CD4-positive, alpha-beta T cell treated with Interferon gamma for 1 hour (primary cell): ENCODE measurements around the gene SPATA6.
"Not testable (repeated sequence)": the region's sequence is repeated elsewhere in the genome, so short reads cannot be mapped to it uniquely, and the experiment has no call there.

Source experiments
- DNase-seq: peaks from one replicate; pipeline ENCODE4 v3.0.0-alpha.2; 2020

Gene SPATA6

DNA sequence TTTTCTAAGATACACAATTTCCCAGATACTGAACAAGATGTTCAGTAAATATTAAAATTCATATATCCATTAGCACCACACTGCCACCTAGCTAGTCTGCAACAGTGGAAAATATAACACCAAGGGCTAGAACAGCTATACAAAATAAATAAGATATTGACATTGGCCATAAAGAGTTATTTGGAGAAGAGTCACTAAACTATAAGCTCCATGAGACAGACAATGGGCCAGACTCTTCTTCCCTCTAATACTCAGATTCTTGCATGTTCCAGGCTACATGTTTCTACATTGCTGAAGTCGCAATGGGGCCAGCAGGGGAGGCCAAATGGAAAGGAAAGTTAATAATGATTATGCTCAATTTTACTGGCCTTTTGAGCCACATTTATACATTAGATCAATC lies 21.5 kb downstream of the SPATA6 start:
- no peak for DNase-seq

DNA sequence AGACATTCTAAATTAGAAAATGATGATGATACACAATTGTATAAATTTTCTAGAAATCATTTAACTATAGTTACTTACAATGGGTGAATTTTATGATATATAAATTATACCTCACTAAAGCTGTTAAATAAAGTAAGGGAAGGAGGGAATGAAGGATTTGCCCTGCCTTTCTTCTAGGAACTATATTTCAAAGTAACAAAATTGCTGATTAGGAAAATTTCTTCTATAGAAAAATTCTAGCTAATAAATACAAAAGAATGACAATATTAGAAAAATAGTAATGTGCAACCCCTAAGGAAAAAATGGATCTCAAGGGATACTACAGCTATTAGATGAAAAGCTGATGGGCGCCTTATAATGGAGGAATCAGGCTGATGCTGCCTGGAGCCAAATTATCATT lies 23.1 kb downstream of the SPATA6 start:
- DNase-seq: no peak

DNA sequence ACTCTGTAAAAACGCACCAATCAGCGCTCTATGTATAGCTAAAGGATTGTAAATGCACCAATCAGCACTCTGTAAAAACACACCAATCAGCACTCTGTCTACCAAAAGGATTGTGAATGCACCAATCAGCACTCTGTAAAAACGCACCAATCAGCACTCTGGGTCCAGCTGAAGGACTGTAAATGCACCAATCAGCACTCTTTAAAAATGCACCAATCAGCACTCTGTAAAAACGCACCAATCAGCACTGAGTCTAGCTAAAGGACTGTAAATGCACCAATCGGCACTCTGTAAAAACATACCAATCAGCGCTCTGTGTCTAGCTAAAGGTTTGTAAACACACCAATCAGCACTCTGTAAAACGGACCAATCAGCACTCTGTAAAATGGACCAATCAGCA lies 27.8 kb downstream of the SPATA6 start:
- not testable (repeated sequence) for DNase-seq

DNA sequence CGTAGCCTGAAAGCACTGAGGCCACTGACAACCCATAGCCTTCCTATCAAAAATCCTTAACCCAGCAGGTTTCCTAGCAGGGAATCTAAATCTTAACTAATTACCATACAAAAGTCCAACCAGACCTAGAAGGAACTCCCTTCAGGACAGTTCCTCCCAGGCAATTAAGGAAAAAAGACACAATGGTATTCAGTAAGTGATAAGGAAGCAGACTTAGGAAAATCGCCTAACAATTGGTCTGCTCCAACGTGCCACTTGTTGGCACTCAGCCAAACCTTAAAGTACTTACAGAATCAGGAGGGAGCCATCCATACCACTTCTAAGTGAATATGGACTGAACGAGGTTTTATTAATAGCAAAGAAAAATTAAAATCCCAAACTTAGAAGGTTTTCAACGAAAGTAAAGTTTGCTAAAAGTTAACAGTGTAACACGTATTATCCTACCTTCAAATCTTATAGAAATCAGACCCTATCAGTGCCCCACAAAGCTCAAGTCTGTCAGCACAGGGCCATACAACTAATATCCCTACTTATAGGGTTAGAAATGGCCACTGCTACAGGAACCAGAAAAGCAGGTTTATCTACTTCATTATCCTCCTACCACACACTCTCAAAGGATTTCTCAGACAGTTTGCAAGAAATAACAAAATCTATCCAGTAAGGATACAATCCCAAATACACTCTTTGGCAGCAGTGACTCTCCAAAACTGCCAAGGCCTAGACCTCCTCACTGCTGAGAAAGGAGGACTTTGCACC lies 29.0 kb downstream of the SPATA6 start:
- DNase-seq: no peak

DNA sequence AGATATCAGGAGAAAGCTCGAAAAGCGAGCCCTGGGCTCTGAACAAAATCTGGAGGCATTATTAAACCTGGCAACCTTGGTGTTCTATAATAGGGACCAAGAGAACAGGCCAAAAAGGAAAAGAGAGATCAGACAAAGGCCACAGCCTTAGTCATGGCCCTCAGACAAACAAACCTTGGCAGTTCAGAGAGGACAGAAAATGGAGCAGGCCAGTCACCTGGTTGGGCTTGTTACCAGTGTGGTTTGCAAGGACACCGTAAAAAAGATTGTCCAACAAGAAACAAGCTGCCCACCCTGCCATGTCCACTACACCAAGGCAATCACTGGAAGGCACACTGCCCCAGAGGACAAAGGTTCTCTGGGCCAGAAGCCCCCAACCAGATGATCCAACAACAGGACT lies 31.2 kb downstream of the SPATA6 start:
- DNase-seq: not testable (repeated sequence)

DNA sequence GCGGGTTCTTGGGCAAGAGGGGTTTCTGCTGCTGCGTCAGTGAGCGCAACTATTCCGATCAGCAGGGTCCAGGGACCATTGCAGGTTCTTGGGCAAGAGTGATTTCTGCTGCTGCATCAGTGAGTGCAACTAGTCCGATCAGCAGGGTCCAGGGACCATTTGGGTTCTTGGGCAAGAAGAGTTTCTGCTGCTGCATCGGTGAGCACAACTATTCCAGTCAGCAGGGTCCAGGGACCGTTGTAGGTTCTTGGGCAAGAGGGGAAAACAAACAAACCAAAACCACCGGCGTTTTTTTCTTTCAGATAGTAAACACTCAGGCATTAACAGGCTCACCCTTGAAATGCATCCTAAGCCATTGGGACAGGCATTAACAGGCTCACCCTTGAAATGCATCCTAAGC lies 32.6 kb downstream of the SPATA6 start:
- DNase-seq: no peak

DNA sequence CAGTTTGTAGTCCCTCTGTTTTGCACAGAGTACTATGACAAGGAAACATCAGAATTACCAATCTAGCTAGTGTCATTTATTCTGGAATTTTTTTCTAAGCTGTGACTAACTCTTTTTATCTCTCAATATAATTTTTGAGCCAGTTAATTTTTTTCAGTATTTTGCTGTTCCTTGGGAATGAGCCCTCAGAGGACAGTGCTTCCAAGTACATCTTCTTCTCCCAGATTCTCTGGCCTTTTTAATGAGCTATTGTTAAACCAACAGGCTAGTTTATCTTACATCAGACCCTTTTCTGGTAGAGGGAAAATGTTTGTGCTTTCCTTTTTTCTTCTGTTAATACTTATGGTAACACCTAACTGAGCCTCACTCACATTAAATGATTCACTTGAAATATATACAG lies 34.6 kb downstream of the SPATA6 start:
- not testable (repeated sequence) for DNase-seq

DNA sequence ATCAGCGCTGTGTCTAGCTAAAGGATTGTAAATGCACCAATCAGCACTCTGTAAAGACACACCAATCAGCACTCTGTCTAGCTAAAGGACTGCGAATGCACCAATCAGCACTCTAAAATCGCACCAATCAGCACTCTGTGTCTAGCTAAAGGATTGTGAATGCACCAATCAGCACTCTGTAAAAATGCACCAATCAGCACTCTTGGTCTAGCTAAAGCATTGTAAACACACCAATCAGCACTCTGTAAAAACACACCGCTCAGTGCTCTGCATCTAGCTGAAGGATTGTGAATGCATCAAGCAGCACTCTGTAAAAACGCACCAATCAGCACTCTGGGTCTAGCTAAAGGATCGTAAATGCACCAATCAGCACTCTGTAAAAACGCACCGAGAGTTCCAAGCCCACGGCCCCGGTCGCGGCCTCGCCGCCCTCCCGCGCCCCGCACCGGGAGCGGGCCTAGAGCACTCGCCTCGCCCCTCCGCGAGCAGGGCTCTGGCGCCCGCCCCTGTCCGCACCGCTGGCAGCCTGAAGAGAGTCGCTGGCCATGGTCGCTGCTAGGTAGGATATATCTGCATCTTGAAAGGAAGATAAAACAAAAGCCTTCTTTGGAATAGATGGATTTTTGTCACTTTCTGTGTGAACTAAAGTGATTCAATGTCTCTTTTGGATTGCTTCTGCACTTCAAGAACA lies 36.5 kb downstream of the SPATA6 start:
- DNase-seq: not testable (repeated sequence)

DNA sequence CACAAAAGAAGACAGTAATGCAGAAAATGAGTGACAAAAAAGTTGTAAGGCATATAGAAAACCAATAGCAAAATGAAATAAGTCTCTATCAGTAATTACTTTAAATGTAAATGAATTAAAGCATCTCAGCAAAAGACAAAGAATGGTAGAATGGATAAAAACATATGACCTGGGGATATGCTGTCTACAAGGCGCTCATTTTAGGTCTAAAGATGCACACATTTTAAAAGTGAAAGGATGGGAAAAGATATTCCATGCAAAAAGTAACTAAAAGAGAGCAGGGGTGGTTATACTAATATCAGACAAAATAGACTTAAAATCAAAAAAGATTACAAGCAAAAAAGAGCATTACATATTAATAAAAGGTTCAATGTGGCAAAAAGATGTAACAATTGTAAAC lies 41.2 kb downstream of the SPATA6 start:
- no peak for DNase-seq

DNA sequence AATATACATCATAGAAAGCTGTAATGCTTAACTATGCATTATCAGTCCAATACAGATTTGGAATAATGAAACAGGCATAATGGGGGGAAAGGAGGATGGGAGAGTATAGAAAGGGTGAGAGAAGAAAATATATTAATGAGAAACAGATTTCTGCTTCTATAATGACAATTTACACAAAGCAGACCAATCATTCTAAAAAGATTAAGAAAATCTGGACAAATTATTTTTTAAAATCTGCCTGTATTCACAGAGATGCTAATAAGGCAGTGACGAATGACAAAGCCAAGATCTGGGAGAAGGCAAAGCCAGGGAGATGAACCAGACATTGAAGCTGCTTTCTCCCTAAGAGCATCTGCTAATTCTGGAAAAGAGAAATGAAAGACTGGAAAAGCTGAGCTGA lies 50.0 kb downstream of the SPATA6 start:
- no peak for DNase-seq

DNA sequence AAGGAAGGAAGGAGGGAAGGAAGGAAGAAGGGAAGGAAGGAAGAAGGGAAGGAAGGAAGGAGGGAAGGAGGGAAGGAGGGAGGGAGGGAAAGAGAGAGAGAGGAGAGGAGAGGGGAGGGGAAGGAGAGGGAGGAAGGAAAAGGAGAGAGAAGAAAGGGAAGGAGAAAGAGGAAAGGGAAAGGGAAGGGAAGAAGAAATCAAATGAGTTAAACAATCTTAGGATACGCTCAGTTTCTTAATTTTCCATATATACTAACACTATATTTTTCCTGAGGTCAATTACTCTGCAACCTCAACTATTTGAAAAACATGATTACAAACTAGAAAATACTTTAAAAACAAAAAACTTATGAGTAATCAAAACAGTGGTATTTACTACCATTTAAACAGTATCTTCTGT lies 53.3 kb downstream of the SPATA6 start:
- DNase-seq: no peak

DNA sequence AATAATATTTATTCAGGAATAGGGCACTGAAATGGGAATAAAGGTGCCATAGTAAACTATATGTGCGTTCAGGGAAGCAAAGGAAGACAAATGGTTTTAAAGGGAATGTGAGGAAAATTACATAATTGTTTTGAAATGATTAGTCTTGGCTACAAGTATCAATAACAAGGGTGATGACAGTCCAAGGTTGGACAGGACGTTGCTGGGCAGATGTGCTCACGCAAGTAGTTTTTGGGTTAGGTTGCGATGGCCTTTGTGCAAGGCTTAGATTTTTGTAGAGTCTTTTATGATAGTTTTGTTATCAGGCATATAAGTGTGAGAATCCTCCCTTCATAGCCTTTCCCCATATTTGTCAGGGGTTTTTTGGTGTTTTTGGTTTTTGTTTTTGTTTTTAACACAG lies 57.0 kb downstream of the SPATA6 start:
- no peak for DNase-seq

DNA sequence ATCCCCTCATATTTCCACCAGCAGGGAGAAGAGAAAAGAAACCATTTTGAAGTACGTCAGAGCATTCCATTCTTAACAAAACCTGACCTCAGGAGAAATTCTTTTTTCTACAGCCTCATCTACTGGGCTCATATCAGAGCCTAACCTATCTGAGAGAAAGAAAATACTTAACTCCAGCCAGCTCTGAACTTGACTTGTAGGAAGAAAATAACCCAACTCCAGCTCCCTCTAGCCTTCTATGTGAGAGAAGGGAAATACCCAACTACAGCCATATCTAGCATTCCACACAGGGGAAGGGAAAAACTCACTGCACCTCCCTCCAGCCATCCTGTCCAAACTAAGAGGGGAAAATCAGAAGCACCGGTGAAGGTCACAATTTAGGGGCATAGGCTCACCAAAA lies 57.7 kb downstream of the SPATA6 start:
- DNase-seq: no peak

DNA sequence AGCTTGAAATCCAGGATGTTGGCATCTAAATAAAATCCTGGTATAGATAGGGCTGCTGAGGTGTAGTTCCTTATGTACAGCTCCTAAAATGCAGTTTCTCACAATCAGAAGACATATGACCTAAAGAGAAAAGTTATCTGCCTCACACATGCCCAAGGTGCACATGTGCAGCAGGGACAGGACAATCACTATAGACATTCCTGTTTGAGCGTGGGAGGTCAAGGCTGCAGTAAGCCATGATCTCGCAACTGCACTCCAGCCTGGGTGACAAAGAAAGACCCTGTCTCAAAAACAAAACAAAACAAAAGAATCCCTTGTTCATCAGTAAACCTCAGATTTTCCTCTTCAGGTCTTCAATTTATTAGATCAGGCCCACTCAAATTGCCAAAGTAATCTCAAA lies 66.1 kb downstream of the SPATA6 start:
- no peak for DNase-seq

DNA sequence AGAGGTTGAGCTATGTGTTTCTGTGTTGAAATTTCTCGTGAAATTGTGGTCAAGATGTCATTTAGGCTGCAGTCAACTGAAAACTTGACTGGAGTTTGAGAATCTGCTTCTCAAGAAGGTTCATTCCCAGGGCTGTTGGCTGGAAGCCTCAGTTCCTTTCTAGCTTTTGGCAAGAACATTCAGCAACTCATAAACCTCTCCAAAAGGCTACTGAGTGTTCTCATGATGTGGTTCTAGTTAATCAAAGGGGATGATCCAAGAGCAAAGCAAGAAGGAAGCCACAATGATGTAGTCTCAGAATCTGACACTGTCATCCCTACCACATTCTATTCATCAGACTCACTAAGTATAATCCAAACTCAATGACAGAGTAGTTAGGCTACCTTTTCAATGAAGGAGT lies 66.6 kb downstream of the SPATA6 start:
- DNase-seq: no peak

DNA sequence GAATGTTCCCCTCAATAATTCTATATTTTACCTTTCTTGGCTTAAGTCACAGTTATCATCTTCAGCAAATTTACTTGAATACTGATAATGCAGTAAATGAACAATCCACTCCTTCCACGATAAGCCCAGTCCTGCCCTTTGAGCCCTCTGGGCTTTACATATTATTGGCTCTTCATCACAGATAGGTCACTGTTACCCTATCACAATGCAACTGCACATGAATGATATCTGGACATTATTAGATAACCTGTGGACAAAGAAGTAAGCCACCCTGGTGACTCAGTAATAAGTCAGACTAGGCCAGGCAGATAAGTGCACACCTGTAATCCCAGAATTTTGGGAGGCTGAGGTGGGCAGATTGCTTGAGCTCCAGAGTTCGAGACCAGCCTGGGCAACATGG lies 69.4 kb downstream of the SPATA6 start:
- no peak for DNase-seq

DNA sequence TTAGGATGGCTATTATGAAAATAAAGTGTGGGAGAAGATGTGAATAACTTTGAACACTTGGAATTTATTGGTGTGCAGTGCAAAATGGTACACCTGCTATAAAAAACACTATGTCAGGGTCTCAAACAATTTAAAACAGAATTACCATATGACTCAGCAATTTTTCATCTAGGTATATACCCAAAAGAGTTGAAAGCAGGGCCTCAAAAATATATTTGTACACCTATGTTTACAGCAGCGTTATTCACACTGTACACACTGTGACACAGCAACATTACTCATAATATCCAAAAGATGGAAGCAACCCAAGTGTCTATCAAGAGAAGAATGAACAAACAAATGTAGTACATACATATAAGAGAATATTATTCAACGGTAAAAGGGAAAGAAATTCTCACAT lies 75.8 kb downstream of the SPATA6 start:
- no peak for DNase-seq

DNA sequence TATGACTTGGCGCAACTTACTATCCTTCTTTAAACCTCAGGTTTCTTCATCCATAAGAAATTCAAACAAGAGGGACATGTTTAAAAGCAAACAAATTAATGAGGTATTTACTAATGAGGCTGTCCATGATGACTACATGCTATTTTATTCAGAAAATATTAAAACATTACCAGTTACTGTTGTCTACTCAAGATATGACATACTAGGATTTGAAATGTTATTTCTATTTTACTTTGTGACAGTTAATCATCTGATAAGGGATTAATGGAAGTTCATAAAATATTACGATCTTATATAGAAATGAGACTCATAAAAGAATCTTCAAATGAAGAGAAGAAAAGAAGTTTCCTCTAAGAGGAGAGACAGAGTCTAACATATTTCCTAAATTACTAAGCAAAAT lies 80.1 kb downstream of the SPATA6 start:
- DNase-seq: no peak

DNA sequence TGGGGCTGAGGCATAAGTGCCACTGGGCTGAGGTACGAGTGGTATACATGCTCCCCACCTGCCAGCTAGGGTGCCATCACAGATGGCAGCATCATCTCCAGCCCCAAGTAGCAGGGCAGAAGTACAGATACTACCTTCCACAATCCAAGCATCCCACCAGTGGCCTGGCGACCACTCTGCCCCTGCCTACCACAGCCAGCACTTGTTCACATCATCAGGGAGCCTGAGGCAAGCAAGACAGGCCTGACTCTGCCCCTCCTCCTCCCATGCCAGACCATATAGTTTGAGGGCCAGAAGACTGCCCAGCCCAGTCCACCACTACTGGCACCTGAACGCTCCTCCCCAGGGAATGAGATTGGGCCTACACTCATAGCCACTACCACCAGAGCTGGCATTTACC lies 84.6 kb downstream of the SPATA6 start:
- no peak for DNase-seq

DNA sequence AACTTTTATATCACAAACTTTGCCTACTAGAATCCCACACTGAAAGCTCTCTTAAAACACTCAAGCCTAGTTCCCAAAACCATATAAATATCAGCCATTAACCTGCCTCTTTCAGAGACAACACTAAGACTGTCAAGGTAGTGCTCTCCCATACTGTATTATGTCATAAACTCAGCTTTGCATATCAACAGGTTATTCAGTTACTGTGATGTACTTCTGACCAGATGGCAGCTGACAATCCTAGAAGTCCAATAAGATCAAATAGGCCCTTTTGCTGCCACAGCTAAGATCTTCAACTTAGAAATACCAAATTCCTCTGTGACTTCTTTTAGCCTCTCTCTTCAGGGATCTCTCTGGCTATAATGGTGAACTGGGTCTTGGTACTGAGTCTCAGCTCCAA lies 97.2 kb downstream of the SPATA6 start:
- no peak for DNase-seq

DNA sequence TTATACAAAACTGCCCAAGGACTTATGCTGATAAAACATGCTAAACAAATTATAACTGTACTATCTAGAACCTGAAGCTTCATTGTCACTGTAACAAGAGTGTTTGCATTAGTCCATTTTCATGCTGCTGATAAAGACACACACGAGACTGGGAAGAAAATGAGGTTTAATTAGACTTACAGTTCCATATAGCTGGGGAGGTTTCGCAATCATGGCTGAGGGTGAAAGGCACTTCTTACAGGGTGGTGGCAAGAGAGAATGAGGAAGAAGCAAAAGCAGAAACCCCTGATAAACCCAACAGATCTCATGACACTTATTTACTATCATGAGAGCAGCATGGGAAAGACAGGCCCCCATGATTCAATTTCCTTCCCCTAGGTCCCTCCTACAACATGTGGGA lies 100.4 kb downstream of the SPATA6 start:
- DNase-seq: no peak

DNA sequence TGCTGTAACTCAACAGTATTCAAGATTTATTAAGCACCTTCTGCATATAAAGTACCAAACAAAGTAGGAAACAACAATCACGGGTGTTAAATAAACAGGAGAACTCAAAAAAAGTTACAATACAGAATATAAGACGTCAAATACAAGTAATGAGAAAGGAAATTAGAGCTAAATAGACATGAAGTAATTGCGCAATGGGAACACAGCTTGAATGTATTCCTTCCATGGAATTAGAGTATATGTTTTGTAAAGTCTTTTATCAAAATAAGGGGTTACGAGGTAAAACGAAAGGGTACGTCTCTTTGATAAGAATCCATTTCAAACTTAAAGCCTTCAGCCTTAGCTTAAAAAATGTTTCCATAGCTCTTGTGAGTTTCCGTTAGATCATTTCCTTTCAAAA lies 109.1 kb downstream of the SPATA6 start:
- DNase-seq: no peak

DNA sequence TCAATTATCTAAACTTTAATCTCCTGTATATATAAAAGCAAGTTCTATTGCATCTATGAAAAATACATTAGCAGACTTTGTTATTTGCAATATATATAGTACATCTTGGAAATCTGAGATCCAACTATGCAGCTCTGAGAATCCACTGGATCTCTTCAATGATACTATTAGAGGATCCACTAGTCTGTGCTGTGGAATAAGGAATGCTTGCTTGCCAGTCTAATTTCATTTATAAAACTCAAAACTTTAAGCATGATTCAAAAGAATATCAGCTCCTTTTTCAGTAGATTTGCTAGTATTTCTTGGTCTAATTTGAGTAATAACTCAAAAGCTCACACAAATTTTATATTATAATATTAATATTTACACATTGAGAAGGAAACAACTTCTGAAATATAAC lies 115.1 kb downstream of the SPATA6 start:
- DNase-seq: no peak

DNA sequence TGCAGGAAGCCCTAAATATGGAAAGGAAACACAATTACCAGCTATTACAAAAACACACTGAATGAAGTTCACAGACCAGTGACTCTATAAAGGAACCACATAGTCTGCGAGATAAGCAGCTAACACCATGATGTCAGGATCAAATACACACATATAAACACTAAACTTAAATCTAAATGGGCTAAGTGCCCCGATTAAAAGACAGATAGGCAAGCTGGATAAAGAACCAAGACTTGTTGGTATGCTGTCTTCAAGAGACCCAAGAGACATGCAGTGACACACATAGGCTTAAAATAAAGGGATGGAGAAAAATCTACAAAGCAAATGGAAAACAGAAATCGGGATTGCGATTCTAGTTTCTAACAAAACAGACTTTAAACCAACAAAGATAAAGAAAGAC lies 127.6 kb downstream of the SPATA6 start:
- DNase-seq: no peak

DNA sequence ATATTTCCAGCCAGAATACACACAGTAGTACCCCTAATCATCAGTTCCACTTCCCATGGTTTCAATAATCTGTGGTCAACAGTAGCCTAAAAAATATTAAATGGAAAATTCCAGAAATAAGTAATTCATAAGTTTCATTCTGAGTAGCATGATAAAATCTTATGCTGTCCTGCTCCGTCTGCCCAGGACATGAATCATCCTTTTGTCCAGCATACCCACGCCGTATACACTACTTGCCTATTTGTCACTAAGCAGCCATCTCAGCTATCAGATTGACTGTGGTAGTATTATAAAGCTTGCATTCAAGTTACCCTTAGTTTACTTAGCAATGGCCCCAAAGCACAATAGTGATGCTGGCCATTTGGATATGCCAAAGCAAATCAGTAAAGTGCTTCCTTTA lies 130.8 kb downstream of the SPATA6 start:
- DNase-seq: no peak
